DMS79 (cell line): ENCODE results near the gene AKIRIN2.

ENCODE experiments used
- DNase-seq: peaks from one replicate; lab custom pipeline; 2025; lab: John Stamatoyannopoulos, UW

Gene AKIRIN2

GRCh38 chr6:87655824-87656223 lies 46.2 kb downstream of the AKIRIN2 start:
- DNase-seq: no peak

- no peak for DNase-seq
Measured at GRCh38 chr6:87654875-87655454, 47.1 kb downstream of the AKIRIN2 start.

GRCh38 chr6:87654122-87654521 lies 47.9 kb downstream of the AKIRIN2 start:
- no peak for DNase-seq

DNA sequence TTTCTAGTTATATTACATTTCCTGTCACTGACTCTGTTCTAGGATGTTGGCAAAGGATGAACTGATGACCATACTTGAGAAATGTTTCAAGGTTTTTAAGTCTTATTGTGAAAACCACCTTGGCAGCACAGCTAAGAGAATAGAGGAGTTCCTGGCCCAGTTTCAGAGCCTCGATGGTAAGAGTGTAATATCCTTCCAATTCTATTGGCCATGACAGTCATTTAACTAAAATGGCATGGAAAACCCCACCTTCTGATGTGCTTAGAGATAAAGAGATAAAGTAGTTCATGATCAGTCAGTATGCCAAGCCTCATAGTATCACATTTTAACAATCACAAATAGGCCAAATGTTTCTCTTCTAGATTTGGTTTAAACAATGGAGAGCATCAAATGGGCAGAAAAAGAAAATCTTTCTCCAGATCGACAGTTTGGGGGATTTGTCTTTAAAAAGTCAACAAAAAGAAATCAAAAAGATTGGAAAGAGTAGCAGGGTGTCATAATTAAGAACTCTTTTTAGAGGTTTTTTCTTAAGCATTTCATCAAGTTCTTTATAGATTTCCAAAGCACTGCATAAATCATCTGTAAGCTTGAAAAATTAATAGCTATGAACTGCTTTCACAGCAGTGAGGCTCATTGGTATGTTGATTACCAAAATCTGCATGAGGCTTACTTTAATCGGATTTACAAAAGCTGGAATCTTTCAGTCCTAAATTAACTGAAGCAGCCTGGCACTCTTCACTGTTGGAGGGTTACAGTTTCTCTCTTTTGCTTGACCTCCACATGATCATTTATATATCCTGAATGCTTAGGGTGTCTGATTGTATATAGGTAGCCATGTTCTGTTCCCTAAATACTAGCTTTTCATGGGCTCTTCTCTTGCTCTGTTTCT lies 48.7 kb downstream of the AKIRIN2 start:
- no peak for DNase-seq

DNA sequence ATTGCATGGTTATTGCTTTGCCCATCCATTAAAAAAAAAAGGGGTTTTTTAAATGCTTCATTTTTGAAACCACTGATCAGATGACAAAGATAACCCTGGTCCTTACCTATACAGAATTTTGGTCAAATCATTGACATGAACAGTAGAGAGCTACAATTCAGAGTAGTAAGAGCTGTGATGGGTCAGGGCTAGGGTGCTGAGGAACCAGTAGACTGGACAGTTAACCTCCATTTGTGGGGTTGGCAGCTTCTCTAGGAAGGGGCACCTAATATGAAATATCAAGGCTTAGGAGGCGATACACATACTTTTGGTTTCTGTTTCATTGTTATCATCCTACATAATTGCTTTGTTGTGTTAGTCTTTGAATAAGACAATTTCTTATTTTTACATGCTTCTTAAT lies 57.0 kb downstream of the AKIRIN2 start:
- DNase-seq: no peak

GRCh38 chr6:87641065-87641692 lies 60.9 kb downstream of the AKIRIN2 start:
- no peak for DNase-seq

GRCh38 chr6:87639373-87639772 lies 62.7 kb downstream of the AKIRIN2 start:
- DNase-seq: no peak

DNA sequence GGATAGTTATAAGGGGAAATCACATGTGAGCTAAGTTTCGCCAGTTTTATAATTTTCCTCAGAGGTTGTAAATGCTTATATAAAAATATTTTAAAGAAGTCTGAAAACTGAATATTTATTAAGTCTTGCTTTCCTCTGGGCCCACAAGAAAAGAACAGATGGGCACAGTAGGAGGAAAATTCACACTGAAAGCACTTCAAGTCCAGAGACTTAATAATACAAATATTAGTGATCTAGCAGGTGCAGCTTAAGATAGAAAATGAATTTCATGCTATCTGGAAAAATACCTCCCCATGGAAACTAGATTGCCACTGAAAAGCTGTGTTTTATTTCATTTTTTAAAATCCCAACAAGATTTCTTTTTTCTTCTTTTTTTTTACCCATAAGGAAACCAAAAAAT lies 64.9 kb downstream of the AKIRIN2 start:
- no peak for DNase-seq

GRCh38 chr6:87636315-87636714 lies 65.7 kb downstream of the AKIRIN2 start:
- DNase-seq: no peak

- DNase-seq: no peak
Measured at GRCh38 chr6:87633851-87634250, 68.2 kb downstream of the AKIRIN2 start.

DNA sequence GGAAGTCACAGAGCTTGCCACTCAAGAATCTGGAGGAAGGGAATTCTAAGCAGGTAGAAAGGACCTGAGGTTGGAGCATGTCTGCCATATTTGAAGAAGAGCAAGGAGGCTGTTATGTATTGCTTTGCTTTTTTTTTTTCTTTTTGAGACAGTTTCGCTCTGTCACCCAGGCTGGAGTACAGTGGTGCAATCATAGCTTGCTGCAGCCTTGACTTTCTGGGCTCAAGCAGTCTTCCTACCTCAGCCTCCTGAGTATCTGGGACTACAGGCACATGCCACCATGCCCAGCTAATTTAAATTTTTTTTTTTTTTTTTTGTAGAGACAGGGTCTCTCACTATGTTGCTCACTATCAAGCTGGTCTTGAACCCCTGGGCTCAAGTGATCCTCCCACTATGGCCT lies 71.3 kb downstream of the AKIRIN2 start:
- no peak for DNase-seq

DNA sequence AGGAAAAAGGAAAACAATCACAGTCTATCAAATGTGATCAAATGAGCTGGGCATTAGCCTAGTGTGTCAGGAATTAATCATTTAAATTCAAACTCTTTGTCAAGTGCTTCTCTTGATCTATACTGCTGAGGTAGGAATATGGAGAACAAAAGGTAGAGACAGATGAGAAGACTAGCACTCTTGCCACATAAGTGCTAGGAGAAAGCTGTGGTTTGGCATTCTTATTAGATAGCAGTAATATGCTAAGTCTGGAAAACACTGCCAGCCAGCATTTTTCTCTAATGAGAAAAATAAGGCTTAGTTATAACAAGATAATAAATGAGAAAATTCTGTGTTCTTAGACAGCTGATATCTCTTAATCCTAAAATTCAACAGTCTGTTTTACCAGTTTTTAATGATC lies 73.2 kb downstream of the AKIRIN2 start:
- DNase-seq: no peak

DNA sequence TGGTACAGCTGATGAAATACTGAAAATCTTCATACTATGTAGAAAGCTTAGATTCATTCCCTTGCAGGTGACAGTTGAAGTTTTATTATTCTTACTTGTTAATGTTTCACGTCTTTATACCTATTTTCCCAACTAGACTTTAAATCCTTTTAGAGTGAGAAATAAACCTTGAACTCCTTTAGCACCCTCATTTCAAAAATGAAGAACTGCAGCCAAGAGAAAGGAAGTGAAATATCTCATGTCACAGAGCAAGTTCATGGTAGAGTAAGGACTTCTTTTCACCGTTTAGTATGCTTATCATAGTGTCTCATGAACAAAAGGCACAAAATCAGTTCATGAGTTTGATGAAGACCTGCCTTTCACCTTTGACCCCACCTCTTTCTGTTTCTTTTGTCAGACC lies 73.6 kb downstream of the AKIRIN2 start:
- DNase-seq: no peak
